Gastroesophageal sphincter (tissue), 3 donors: ENCODE data around the gene CHIT1.

Source experiments
- POLR2A ChIP-seq, 2 donors: fragments of 450-650 bp; IDR thresholded peaks; one replicate each; pipeline ENCODE4 v1.6.1; 2017; ENCODE audit warnings: antibody characterized with exemption in 2 of 2, mild to moderate bottlenecking in 2 of 2, moderate library complexity in 1 of 2
- POLR2AphosphoS5 ChIP-seq: sonication (generic); formaldehyde crosslinking; IDR thresholded peaks from one replicate; pipeline ENCODE4 v1.6.1; 2017; ENCODE audit warnings: antibody characterized with exemption
- TF ChIP-seq, protein P1 (sequence below), 4 experiments: fragments of 200-600 bp in 2 of 4; fragments of 450-650 bp in 2 of 4; sonication (generic) in 1 of 4; IDR thresholded peaks; one replicate each; pipeline ENCODE4 v1.5.1; 2017 to 2019; ENCODE audit warnings: antibody characterized with exemption in 4 of 4, mild to moderate bottlenecking in 2 of 4, moderate library complexity in 2 of 4

DNA sequence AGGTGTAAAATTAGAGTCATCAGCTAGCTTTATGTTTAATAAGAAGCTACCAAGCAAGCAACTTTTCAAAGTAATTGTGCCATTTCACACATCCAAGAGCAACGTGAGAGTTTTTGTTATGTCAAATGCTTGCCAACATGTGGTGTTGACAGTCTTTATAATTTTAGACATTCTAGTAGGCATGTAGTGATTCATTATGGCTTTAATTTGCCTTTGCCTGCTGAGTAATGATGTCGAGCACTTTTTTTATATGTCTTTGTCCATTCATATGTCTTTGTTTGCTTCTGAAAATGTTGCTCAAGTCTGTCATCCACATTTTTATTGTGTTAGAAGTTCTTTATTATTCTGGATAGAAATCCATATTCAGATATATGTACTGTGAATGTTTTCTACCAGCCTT lies 21.4 kb upstream of the CHIT1 start:
- TF ChIP-seq, protein P1, sequence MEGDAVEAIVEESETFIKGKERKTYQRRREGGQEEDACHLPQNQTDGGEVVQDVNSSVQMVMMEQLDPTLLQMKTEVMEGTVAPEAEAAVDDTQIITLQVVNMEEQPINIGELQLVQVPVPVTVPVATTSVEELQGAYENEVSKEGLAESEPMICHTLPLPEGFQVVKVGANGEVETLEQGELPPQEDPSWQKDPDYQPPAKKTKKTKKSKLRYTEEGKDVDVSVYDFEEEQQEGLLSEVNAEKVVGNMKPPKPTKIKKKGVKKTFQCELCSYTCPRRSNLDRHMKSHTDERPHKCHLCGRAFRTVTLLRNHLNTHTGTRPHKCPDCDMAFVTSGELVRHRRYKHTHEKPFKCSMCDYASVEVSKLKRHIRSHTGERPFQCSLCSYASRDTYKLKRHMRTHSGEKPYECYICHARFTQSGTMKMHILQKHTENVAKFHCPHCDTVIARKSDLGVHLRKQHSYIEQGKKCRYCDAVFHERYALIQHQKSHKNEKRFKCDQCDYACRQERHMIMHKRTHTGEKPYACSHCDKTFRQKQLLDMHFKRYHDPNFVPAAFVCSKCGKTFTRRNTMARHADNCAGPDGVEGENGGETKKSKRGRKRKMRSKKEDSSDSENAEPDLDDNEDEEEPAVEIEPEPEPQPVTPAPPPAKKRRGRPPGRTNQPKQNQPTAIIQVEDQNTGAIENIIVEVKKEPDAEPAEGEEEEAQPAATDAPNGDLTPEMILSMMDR (IDR thresholded peaks at IDR 0.05): no peak
- TF ChIP-seq POLR2A (IDR thresholded peaks at IDR 0.05): no peak
- no peak for TF ChIP-seq POLR2AphosphoS5
